ENCODE results near the gene PLXNA4. TPM values are rescaled to one million over a fixed set of nuclear protein-coding genes. Genes with fewer than 3 reads are reported as not detected.

Gene PLXNA4
- polyA plus RNA-seq, 1 donor (not counting 4 experiments of a cell fraction or from before 2014, with no cell fraction given), result 0.01 TPM

DNA sequence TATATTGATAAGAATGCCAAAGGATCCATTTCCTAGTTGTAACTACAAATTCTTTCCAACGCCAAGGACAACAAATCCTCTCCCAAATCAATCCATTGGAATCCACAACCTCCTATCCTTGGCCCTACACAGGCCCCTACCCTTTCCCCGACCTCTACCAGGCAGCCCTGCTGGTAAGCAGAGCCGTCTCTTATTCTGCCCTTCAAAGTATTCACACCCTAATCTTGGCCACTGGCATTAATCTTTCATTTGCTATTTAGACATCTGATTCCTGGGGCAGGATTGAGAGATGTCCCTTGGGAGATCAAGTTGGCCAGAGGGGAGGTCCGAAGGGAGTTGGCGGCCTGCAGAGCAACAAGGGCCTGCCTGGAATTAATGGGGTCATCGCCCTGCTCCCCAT, 161.4 kb downstream of the PLXNA4 start:
- no peak for FAIRE-seq
- H3K36me3 ChIP-seq (ENCODE audit: control insufficient read depth in 2 of 2, extremely low read depth in 1 of 2, insufficient read depth in 2 of 2, low read length in 2 of 2), result no peaks in the 10 kb centered on the region
- no peak for TF ChIP-seq EZH2 (IDR thresholded peaks at IDR 0.05; ENCODE audit: low read length)
- TF ChIP-seq, protein P1, sequence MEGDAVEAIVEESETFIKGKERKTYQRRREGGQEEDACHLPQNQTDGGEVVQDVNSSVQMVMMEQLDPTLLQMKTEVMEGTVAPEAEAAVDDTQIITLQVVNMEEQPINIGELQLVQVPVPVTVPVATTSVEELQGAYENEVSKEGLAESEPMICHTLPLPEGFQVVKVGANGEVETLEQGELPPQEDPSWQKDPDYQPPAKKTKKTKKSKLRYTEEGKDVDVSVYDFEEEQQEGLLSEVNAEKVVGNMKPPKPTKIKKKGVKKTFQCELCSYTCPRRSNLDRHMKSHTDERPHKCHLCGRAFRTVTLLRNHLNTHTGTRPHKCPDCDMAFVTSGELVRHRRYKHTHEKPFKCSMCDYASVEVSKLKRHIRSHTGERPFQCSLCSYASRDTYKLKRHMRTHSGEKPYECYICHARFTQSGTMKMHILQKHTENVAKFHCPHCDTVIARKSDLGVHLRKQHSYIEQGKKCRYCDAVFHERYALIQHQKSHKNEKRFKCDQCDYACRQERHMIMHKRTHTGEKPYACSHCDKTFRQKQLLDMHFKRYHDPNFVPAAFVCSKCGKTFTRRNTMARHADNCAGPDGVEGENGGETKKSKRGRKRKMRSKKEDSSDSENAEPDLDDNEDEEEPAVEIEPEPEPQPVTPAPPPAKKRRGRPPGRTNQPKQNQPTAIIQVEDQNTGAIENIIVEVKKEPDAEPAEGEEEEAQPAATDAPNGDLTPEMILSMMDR (optimal IDR thresholded peaks at IDR 0.05 in 1 of 3, IDR thresholded peaks at IDR 0.05 in 1 of 3, conservative IDR thresholded peaks at IDR 0.05 in 1 of 3; ENCODE audit: extremely low read depth in 1 of 3, insufficient read depth in 2 of 3, low read length in 3 of 3), result no peak

DNA sequence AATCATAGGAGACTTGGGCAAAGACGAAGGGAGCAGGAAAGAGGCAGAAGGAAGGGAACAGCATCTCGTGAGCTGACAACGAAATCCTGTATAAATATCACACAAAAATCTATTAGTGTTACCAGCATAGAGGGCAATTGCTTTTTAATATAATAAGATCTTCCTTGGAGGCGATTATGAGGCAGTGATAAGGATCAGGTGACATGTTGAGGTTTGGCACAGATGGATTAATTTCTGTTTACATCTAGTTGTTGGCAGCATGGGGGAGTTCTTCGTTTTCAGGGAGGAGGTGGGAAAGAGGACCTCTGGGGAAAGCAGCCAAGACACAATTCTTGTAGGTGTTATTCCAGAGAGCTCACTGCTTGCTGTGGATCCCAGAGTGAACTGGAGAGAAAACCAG, 163.8 kb downstream of the PLXNA4 start:
- no peaks in the 10 kb centered on the region for H3K4me1 ChIP-seq (ENCODE audit: control insufficient read depth, extremely low read depth, insufficient read depth, low read length)
- peaks cover 4% of the 10 kb centered on the region for H3K27me3 ChIP-seq (ENCODE audit: control insufficient read depth, extremely low read depth, insufficient read depth, low read length)
- no peak overlapping the region for H2AFZ ChIP-seq (ENCODE audit: control insufficient read depth, low read length)
- dilution Hi-C loops (cut with MboI; ENCODE audit: extremely low pct_ligation_motif_present, low sequenced_read_pairs), result no loop called here
- H3K4me3 ChIP-seq (ENCODE audit: control insufficient read depth in 2 of 3, extremely low read depth in 1 of 3, insufficient read depth in 2 of 3, low read depth in 1 of 3, low read length in 3 of 3), result no peak overlapping the region
- no peaks in the 10 kb centered on the region for H3K9me1 ChIP-seq (ENCODE audit: control insufficient read depth, extremely low read depth, insufficient read depth, low read length)
- FAIRE-seq, result no peak
- no peak overlapping the region for H3K27ac ChIP-seq (ENCODE audit: control insufficient read depth, insufficient read depth, low read length)
- H3K9ac ChIP-seq (ENCODE audit: control insufficient read depth, extremely low read depth, insufficient read depth, low read length), result no peak overlapping the region
- DNase-seq (ENCODE audit: low read depth, low spot score), result no peak
- H4K20me1 ChIP-seq (ENCODE audit: control insufficient read depth, extremely low read depth, insufficient read depth, low read length), result no peaks in the 10 kb centered on the region
- H3K36me3 ChIP-seq (ENCODE audit: control insufficient read depth in 2 of 2, extremely low read depth in 1 of 2, insufficient read depth in 2 of 2, low read length in 2 of 2), result no peaks in the 10 kb centered on the region
- no peak overlapping the region for H3K4me2 ChIP-seq (ENCODE audit: control insufficient read depth, extremely low read depth, insufficient read depth, low read depth, low read length)
- TF ChIP-seq, protein P1 (optimal IDR thresholded peaks at IDR 0.05 in 1 of 3, IDR thresholded peaks at IDR 0.05 in 1 of 3, conservative IDR thresholded peaks at IDR 0.05 in 1 of 3; ENCODE audit: extremely low read depth in 1 of 3, insufficient read depth in 2 of 3, low read length in 3 of 3), result no peak
- TF ChIP-seq EZH2 (IDR thresholded peaks at IDR 0.05; ENCODE audit: low read length), result no peak
- H3K79me2 ChIP-seq (ENCODE audit: control insufficient read depth, insufficient read depth, low read length), result no peaks in the 10 kb centered on the region
- H3K9me3 ChIP-seq (ENCODE audit: control insufficient read depth, low read depth, low read length), result no peaks in the 10 kb centered on the region

More for the DNA sequence above, 161.4 kb downstream of the PLXNA4 start:
- no peaks in the 10 kb centered on the region for H3K79me2 ChIP-seq (ENCODE audit: control insufficient read depth, insufficient read depth, low read length)
- H3K9ac ChIP-seq (ENCODE audit: control insufficient read depth, extremely low read depth, insufficient read depth, low read length), result no peak overlapping the region
- H3K27me3 ChIP-seq (ENCODE audit: control insufficient read depth, extremely low read depth, insufficient read depth, low read length), result peaks cover 4% of the 10 kb centered on the region
- no peak overlapping the region for H3K4me2 ChIP-seq (ENCODE audit: control insufficient read depth, extremely low read depth, insufficient read depth, low read depth, low read length)
- no peak for DNase-seq (ENCODE audit: low read depth, low spot score)
- no peak overlapping the region for H3K4me3 ChIP-seq (ENCODE audit: control insufficient read depth in 2 of 3, extremely low read depth in 1 of 3, insufficient read depth in 2 of 3, low read depth in 1 of 3, low read length in 3 of 3)
- H3K27ac ChIP-seq (ENCODE audit: control insufficient read depth, insufficient read depth, low read length), result no peak overlapping the region
- no peaks in the 10 kb centered on the region for H3K9me3 ChIP-seq (ENCODE audit: control insufficient read depth, low read depth, low read length)
- no peak overlapping the region for H2AFZ ChIP-seq (ENCODE audit: control insufficient read depth, low read length)
- H3K9me1 ChIP-seq (ENCODE audit: control insufficient read depth, extremely low read depth, insufficient read depth, low read length), result no peaks in the 10 kb centered on the region
- no peaks in the 10 kb centered on the region for H3K4me1 ChIP-seq (ENCODE audit: control insufficient read depth, extremely low read depth, insufficient read depth, low read length)
- no peaks in the 10 kb centered on the region for H4K20me1 ChIP-seq (ENCODE audit: control insufficient read depth, extremely low read depth, insufficient read depth, low read length)
- dilution Hi-C loops (cut with MboI; ENCODE audit: extremely low pct_ligation_motif_present, low sequenced_read_pairs), result no loop called here

All from keratinocyte (primary cell).